AG08395 (cell line): ENCODE measurements around the gene CPLX1.
A peak's percentile ranks its signal among the peaks of the same experiment; 100 is the strongest.
"Not testable (repeated sequence)": the region's sequence is repeated elsewhere in the genome, so short reads cannot be mapped to it uniquely, and the experiment has no call there.

Experiments used
- DNase-seq: peaks from one replicate; pipeline ENCODE4 v3.0.0; 2012; ENCODE audit warnings: mixed read lengths, low spot score

The CPLX1 gene

GRCh38 chr4:776743-777441, 49.0 kb downstream of the CPLX1 start:
- DNase-seq, result no peak

DNA sequence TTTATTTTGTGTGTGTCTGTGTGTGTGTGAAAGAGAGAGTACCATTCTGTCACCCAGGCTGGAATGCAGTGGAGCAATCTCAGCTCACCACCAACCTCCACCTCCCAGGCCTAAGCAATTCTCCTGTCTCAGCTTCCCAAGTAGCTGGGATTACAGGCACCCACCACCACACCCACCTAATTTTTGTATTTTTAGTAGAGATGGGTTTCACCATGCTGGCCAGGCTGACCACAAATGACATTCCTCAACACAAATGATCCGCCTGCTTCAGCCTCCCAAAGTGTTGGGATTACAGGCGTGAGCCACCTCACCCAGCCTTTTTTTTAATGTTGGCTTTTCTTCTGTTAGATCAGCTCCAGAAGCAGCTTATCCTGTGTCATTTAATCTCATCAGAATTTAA, 50.4 kb downstream of the CPLX1 start:
- DNase-seq, result not testable (repeated sequence)

- not testable (repeated sequence) for DNase-seq
These were observed 51.4 kb downstream of the CPLX1 start for GRCh38 chr4:774419-775092.

DNA sequence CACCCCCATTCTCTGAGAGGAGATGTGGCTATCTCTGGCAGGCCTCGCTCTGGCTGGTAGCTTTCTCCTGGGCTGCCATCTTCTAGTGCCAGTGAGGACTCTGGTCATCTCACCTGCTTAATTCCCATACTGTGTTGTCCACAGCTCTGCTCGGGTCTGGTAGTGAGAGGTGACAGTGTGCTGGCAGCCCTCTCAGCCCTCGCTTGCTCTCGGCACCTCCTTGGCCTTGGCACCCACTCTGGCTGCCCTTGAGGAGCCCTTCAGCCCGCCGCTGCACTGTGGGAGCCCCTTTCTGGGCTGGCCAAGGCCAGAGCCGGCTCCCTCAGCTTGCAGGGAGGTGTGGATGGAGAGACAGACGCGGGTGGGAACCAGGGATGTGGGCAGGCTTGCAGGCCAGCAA, 52.7 kb downstream of the CPLX1 start:
- DNase-seq, result no peak

DNA sequence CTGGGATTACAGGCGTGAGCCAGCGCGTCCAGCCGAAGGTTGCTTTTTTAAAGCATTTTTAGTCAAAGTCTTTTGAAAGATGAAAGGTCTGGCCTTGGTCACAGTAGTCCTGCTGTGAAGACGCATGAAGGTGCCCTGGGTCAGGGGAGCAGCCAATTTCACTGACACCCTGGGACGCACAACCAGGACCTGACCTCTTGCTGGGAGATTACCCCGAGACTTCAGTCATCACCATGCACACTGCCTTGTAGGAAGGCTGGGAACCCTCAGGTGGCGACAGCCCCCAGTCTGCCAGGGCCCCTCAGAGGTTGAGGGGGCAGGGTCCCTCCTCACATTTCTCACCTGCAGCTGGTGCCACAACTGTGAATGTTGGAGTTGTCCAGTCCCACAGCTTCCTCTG, 53.2 kb downstream of the CPLX1 start:
- DNase-seq, result no peak

DNA sequence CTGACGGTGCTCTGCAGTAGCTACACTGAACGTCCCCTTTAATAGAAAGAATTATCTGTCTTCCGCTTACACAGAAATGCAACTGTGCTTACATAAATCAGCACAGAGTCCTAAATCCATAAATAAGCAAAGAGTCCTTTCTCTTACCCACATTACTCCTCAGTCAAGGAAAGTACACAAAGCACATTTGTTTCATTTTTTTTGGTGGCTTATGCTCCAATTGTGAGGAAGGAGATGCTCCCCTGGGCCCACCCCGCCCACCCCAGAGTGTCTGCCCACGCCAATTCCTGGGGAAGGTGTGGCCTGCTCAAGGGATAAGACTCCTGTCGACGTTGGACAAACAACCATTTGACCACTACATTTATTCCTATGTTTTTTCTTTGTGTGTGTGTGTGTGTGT, 53.8 kb downstream of the CPLX1 start:
- no peak for DNase-seq

DNA sequence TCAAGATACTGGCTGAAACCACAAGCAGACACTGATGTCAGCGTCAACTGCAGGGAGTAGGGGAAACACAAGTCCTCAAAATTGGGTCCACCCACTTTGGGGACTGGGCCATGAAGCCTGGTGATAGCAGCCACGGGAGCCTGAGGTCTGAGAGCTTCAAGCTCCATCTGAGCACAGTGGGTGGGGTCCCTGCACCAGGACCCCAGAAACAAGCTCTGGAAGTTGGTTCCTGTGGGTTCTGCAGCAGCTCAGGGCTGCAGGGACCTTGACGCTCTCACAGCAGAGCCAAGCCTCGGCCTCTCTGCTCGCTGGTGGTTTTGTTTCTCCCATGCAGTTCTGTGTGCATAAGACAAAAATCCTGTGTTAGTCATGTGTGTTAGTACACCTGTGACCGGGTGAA, 54.5 kb downstream of the CPLX1 start:
- no peak for DNase-seq

DNA sequence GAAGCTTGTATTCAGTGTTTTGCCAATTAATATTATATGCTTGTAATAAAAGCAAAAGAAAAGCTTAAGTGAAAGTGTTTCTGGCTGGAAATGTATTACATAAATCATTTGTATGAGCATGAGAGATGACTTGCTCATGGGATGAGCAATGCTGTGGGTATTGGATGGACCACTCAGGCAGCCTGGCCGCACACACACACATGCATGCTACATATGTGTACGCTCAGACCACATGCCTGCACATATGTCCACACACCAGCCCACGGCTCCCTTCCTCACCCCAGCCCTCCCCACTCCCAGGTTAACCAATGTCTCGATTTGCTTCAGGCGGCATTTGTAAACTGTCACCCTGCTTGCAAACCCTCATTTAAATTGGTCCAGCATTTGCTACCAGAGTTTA, 55.9 kb downstream of the CPLX1 start:
- no peak for DNase-seq

DNA sequence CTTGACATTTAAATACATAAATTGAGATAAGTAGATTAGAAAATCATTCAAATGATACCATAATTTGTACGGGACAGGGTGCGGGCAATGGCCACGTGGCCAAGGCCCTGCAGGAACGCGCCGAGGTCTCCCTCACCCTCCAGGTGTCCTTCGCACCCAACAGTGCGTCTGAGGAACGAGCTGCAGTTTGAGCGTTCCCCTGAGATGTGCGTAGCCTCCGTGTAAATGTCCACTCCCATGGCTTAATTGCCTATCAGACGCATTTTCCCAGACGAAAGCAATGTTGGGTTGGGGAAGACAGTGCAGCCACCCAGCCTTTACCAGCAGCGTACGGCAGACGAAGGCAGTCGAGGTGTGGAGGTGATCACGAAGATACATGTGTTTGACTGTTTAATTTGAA, 56.4 kb downstream of the CPLX1 start:
- no peak for DNase-seq

DNA sequence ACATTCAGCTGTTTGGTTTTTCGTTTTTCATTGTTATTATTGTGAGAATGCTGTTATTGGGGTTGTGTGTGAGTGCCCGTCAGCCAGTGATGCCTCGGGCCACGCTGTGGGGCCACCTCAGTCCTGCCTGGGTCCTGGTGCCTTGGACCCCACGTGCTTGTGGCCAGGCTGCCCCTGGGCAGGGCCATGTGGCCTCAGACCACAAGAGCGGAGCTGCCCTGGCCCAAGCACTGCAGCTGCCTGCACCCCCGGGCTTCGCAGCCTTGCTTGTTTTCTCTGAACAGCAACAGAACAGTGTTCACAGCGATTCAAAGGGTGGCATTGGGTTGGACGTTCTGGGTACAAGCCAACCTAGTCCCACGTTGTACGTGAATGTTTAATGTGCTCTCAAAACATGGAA, 56.9 kb downstream of the CPLX1 start:
- DNase-seq, result no peak

- DNase-seq, result no peak
These were observed 57.9 kb downstream of the CPLX1 start for GRCh38 chr4:768076-768475.

- no peak for DNase-seq
These were observed 59.2 kb downstream of the CPLX1 start for GRCh38 chr4:766559-767283.

DNA sequence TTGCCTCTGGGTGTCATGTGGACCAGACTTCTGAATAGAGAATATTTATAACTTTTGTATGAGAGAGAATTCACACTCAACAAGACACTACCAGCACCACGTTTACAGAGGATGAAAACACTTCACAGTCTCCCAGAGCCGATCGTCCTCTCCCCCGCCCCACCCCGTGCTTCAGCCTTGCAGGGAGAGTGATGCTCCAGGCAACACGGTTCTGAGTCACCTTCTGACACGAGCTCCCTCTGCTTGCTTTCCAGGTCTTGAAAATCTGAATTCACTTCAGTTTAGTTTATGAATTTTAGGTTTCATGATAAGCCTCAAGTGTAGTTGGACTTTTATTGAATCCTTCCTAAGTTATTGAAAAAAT, 59.8 kb downstream of the CPLX1 start:
- DNase-seq, result peak; percentile 37

DNA sequence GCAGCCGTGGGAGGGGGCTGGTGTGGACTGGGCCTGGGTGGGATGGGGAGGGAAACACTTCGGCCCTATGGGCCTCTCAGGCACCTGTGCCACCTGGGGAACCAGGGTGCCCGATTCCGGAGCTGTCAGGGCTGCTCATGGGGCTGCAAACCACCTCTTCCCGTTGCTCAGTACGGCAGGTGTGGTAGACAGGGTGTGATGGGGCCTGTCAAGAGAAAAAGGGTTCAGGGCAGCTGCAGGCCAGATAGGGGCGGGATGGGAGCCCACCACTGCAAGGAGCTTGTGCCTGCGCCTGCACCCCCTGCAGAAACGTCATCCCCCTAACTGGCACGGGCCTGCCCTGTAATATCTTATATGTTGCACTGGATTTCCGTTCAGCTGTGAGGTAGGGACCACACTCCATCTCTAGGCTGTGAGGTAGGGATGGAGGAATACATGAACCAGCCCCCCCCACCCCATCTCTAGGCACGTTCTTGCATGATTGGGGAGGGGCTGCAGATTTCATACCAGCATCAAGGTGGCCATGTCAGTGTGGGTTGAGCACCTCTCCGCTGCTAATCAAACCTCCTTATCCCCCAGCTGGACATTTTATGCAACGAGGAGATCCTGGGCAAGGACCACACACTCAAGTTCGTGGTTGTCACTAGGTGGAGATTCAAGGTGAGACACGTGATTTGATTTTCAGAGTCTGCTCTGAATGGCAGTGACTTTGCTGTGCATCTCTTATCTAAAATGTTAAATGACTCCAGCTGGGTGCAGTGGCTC, 61.3 kb downstream of the CPLX1 start:
- DNase-seq, result no peak

DNA sequence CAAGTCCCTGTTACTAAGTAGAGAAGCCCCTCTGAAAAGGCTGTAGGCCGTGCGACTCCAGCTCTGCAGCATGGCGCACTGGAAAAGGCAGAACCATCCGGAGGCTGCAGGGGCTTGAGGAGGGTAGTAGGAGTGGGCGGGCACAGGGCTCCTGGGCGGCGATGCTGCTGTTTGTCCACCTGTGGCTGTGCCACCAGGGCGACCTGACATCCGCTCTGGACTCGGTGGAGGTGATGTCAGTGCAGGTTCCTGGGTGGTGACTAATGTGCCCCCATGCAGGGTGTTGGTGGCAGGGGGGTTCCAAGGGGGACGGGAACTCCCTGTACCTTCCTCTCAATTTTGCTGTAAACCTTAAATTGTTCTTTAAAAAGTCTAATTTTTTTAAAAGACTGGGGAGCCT, 62.0 kb downstream of the CPLX1 start:
- DNase-seq, result no peak

DNA sequence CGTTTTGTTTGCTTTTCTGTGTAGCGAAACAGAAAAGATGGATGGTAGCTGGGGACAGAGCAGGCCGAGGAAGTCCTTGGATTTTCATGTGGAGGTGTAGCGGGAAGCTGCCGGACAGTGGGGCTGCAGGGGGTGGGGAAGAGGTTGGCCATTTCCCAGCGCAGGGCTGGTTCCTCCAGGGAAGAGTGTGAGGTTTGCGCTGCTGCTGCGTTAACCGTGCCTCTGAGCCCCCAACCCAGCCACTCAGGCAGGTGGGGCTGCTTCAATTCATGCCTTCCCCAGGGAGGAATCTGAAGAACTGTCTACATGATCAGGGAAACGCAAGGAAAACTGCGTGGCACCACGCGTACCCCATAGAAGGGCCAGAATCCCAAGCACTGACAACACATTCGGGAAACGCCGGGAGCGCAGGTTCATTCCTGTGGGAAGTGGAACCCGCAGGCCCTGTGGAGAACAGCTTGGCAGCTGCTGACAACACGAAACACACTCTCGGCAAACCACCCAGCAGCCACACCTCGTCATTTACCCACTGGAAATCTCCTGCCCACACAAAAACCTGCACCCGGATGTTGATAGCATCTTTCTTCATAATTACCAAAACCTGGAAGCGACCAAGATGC, 62.6 kb downstream of the CPLX1 start:
- DNase-seq, result no peak

DNA sequence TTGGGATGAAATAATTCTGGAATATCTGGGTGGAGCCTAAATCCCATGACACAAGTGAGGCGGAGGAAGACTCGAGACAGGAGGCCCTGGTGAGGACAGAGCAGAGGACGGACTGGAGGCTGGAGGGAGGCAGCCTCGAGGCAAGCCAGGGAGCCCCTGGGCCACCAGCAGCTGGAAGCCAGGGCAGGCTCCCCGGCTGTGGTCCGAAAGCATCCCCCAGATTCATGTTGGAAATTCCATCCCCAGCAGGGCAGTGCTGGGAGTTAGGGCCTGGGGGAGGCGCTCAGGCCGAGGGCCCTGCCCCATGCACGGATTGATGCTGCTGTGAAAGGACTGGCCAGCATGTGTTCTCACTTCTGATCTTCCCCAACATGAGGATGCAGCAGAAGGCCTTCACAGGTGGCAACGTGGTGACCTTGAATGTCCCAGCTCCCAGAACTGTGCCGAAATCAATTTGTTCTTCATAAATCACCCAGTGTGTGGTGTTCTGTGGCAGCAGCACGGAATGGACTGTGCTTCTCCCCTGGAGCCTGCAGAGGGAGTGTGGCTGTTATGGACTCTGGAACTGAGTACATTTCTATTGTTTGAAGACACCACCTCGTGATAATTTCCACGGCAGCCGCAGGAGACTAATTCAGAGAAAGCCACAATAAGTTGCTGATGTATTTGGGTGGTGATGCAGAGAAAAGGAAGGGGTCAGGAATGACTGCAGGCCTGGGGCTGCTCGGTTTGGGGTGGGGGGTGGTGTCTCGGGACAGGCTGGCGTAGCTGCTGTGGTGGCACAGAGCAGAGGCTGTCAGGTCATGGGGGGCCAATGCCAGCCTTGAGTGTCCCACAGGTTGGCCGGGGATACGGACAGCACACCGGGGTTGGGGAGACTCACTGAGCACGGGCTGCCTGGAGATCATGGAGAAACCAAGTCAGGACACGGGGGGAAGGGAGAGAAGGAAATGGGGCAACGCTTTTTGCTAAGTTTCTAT, 63.4 kb downstream of the CPLX1 start:
- DNase-seq, result peak; percentile 22

GRCh38 chr4:761739-762138, 64.2 kb downstream of the CPLX1 start:
- no peak for DNase-seq

GRCh38 chr4:761086-761485, 64.8 kb downstream of the CPLX1 start:
- no peak for DNase-seq

DNA sequence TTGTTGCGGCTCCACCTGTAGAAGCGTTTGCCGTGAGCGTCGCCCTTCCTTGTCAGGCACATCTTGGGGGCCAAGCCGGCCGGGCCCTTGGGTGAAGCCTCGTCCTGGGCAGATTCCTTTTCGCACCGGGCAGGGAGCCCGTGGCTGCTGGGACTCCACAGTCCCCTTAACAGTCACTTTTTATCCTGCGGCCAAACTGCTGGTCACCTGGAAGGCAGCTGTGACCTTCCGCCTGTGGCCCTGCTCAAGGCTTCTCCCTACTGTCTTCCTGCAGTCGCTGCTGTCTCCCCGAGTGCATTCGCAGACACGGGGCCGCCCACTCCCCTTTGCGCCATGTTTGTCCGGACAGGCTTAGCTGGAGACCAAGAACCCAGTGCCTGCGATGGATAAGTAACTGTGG, 65.3 kb downstream of the CPLX1 start:
- no peak for DNase-seq

- DNase-seq, result not testable (repeated sequence)
These were observed 66.1 kb downstream of the CPLX1 start for GRCh38 chr4:759810-760209.
